Measurements from ENCODE around the gene GSTA4. TPM values are rescaled to one million over a fixed set of nuclear protein-coding genes. Genes with fewer than 3 reads are reported as not detected.

GSTA4 gene
- total and polyA plus RNA-seq, 2 of the 8 experiments (the other 6 are each of a cell fraction or from before 2014, with no cell fraction given), result 13.9 to 21.6 TPM

DNA sequence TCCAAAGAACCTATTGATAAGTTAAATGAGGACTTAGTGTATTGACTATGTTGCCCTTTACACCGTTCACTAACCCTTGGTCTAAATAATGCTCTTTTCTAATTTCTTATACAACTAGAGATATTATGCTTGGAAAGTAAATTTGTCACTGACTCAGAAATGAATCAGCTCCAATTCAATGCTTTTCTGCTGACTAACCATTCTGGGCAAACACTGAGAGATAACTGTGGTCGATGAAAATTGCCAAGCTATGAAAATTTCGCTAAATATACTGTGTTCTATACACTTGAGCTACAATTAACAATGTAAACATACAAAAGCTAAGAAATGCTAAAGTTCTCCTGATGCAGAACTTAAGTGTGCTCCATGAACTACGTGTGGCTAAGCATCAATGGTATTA is 47.0 kb upstream of the GSTA4 start:
- H3K9ac ChIP-seq (replicated peaks in 1 of 4; ENCODE audit: extremely low read depth in 1 of 4, low read depth in 3 of 4, low read length in 3 of 4), result no peak overlapping the region
- no peak overlapping the region for H3K4me3 ChIP-seq (ENCODE audit: extremely low read depth in 1 of 4, insufficient read depth in 2 of 4, low read depth in 3 of 4, low read length in 4 of 4)
- H3K27me3 ChIP-seq (replicated peaks in 1 of 4; ENCODE audit: control insufficient read depth in 3 of 4, extremely low read depth in 1 of 4, insufficient read depth in 3 of 4, low read length in 3 of 4), result no peaks in the 10 kb centered on the region
- peaks cover 0 to 15% (median 5%) of the 10 kb centered on the region in 4 experiments; a peak in 5 of 8 replicates for H3K36me3 ChIP-seq (ENCODE audit: control insufficient read depth in 2 of 4, insufficient read depth in 4 of 4, low read length in 3 of 4)
- no peaks in the 10 kb centered on the region for H3K9me3 ChIP-seq (ENCODE audit: insufficient read depth in 2 of 2, low read depth in 1 of 2, low read length in 1 of 2)
- no peak overlapping the region for H2BK20ac ChIP-seq (ENCODE audit: low read length)
- no peak overlapping the region for H4K91ac ChIP-seq (replicated peaks; ENCODE audit: insufficient read length, low read length)
- no peaks in the 10 kb centered on the region for H3K79me2 ChIP-seq (ENCODE audit: control insufficient read depth in 1 of 2, insufficient read depth in 2 of 2, low read length in 2 of 2)
- H3K56ac ChIP-seq (replicated peaks; ENCODE audit: insufficient read length, low read depth, low read length), result no peak overlapping the region
- no peak overlapping the region for H4K5ac ChIP-seq (ENCODE audit: insufficient read length, low read depth, low read length)
- H3K27ac ChIP-seq (ENCODE audit: low read depth, low read length), result no peak overlapping the region
- ChIA-PET CTCF (ENCODE audit: partially characterized antibody) (interaction anchor here (0.6 to 1.7 kb wide), 4 partner anchors 13 to 47 kb away, joined by 3 to 7 read pairs (median 4); partner anchors contain the start of gene GSTA4), POLR2A (ENCODE audit: partially characterized antibody) (no interaction called here)
- no peak overlapping the region for H2AK5ac ChIP-seq (ENCODE audit: low read depth, low read length)
- H3K4ac ChIP-seq (replicated peaks; ENCODE audit: insufficient read length, low read depth, low read length), result no peak overlapping the region
- H2BK120ac ChIP-seq (replicated peaks; ENCODE audit: low read depth, low read length), result no peak overlapping the region
- WGBS, 2 experiments (ENCODE audit: extremely low coverage in 1 of 2, insufficient coverage in 1 of 2, insufficient read length in 1 of 2, insufficient replicate concordance in 2 of 2, low coverage in 1 of 2, low lambda C conversion rate in 2 of 2, missing lambda C conversion rate in 1 of 2), result 95% methylated on average over 4 of the region's 4 CpGs; no CpG with 5 or more reads in 1 of the 2 experiments
- H2BK15ac ChIP-seq (ENCODE audit: low read length), result no peak overlapping the region
- no peak overlapping the region for H3K4me2 ChIP-seq (ENCODE audit: insufficient read depth in 1 of 2, low read depth in 2 of 2, low read length in 2 of 2)
- peaks cover 0 to 9% (median 5%) of the 10 kb centered on the region in 4 experiments; a peak in 4 of 7 replicates for H3K4me1 ChIP-seq (replicated peaks in 1 of 4; ENCODE audit: control insufficient read depth in 3 of 4, insufficient read depth in 4 of 4, low read length in 3 of 4)
- DNase-seq (ENCODE audit: low read depth in 1 of 2, low spot score in 2 of 2) (no peak), FAIRE-seq (no peak)
- H4K8ac ChIP-seq (ENCODE audit: extremely low read depth, insufficient read depth, low read length), result no peak overlapping the region
- no peaks in the 10 kb centered on the region for H4K20me1 ChIP-seq (replicated peaks in 1 of 2; ENCODE audit: control insufficient read depth in 1 of 2, insufficient read depth in 2 of 2, low read length in 2 of 2)
- no peaks in the 10 kb centered on the region for H3K23me2 ChIP-seq (ENCODE audit: low read depth, low read length)
- H3K14ac ChIP-seq (ENCODE audit: insufficient read length), result no peak overlapping the region
- no peak overlapping the region for H2BK5ac ChIP-seq (ENCODE audit: low read depth, low read length)
- H3K18ac ChIP-seq (ENCODE audit: extremely low read depth, low read length), result no peak overlapping the region
- TF ChIP-seq HDAC6 (IDR thresholded peaks at IDR 0.05; ENCODE audit: low read depth, low read length), result no peak
- no peak overlapping the region for H3K23ac ChIP-seq (ENCODE audit: insufficient read length)
- H3K79me1 ChIP-seq (ENCODE audit: low read depth, low read length), result no peaks in the 10 kb centered on the region
- no peak overlapping the region for H2AFZ ChIP-seq (ENCODE audit: low read length)
- no peak overlapping the region for H2BK12ac ChIP-seq (ENCODE audit: low read depth, low read length)

All from H1 (cell line).